OCI-LY1 (cell line): Measurements from ENCODE around the gene ERCC1.

Experiments used
- H2AFZ ChIP-seq: fragments of 200-600 bp; sonication (generic), shearing (Covaris generic); 2 replicates; pipeline ENCODE4 v1.6.0; 2014; ENCODE audit warnings: antibody characterized with exemption, mild to moderate bottlenecking, low read length
- H3F3A ChIP-seq: fragments of 200-600 bp; sonication (generic), shearing (Covaris generic); 2 replicates; pipeline ENCODE4 v1.6.0; 2014; ENCODE audit warnings: mild to moderate bottlenecking, antibody characterized with exemption, low read length, moderate library complexity; ENCODE audit not compliant: insufficient read depth
- H3K27ac ChIP-seq: fragments of 200-600 bp; sonication (generic); 2 replicates; pipeline ENCODE4 v1.5.1; 2014; ENCODE audit warnings: low read length, mixed run types, mild to moderate bottlenecking, low read depth; ENCODE audit not compliant: poor library complexity, severe bottlenecking
- H3K27me3 ChIP-seq: fragments of 200-600 bp; sonication (generic); 2 replicates; pipeline ENCODE4 v1.6.0; 2014; ENCODE audit warnings: antibody characterized with exemption, mild to moderate bottlenecking, low read length, moderate library complexity; ENCODE audit not compliant: insufficient read depth
- H3K36me3 ChIP-seq: fragments of 200-600 bp; sonication (generic); 2 replicates; pipeline ENCODE4 v1.6.1; 2014; ENCODE audit warnings: mild to moderate bottlenecking, antibody characterized with exemption, low read length, moderate library complexity, mixed read lengths; ENCODE audit not compliant: insufficient read depth
- H3K4me1 ChIP-seq: fragments of 200-600 bp; sonication (generic); 2 replicates; pipeline ENCODE4 v1.5.1; 2014; ENCODE audit warnings: mild to moderate bottlenecking, low read length, moderate library complexity; ENCODE audit not compliant: insufficient read depth, severe bottlenecking
- H3K4me2 ChIP-seq: fragments of 200-600 bp; sonication (generic), shearing (Covaris generic); 2 replicates; pipeline ENCODE4 v1.6.1; 2014; ENCODE audit warnings: low read length
- H3K4me3 ChIP-seq: fragments of 200-600 bp; sonication (generic); 2 replicates; pipeline ENCODE4 v1.5.1; 2014; ENCODE audit warnings: low read length, low read depth, mild to moderate bottlenecking, mixed read lengths; ENCODE audit not compliant: poor library complexity, severe bottlenecking
- H3K79me2 ChIP-seq: fragments of 200-600 bp; shearing (Covaris generic); 2 replicates; pipeline ENCODE4 v1.6.1; 2016; ENCODE audit warnings: mixed run types, low read length, mixed read lengths; ENCODE audit not compliant: insufficient read depth
- H3K9ac ChIP-seq: fragments of 200-600 bp; sonication (generic), shearing (Covaris generic); 2 replicates; pipeline ENCODE4 v1.6.1; 2014; ENCODE audit warnings: mild to moderate bottlenecking, low read length, mixed read lengths
- H3K9me2 ChIP-seq: fragments of 200-600 bp; sonication (generic), shearing (Covaris generic); 2 replicates; pipeline ENCODE4 v1.6.1; 2014; ENCODE audit warnings: low read depth, mild to moderate bottlenecking, low read length, mixed read lengths
- H3K9me3 ChIP-seq: fragments of 200-600 bp; shearing (Covaris generic); 2 replicates; pipeline ENCODE4 v1.6.1; 2014; ENCODE audit warnings: low read length, mixed read lengths
- H4K20me1 ChIP-seq: fragments of 200-600 bp; sonication (generic), shearing (Covaris generic); 2 replicates; pipeline ENCODE4 v1.6.0; 2016; ENCODE audit warnings: mild to moderate bottlenecking, low read length; ENCODE audit not compliant: insufficient read depth
- CTCF ChIP-seq: fragments of 200-600 bp; sonication (generic), shearing (Covaris generic); IDR thresholded peaks from 2 replicates; pipeline ENCODE4 v1.5.1; 2017; ENCODE audit warnings: mild to moderate bottlenecking, antibody characterized with exemption, low read length, moderate library complexity, mixed read lengths
- EZH2 ChIP-seq: fragments of 200-600 bp; sonication (generic), shearing (Covaris generic); IDR thresholded peaks from 2 replicates; pipeline ENCODE4 v1.8.0; 2017; ENCODE audit warnings: borderline replicate concordance, mixed run types, mild to moderate bottlenecking, antibody characterized with exemption, low read length, moderate library complexity, mixed read lengths

ERCC1 gene

DNA sequence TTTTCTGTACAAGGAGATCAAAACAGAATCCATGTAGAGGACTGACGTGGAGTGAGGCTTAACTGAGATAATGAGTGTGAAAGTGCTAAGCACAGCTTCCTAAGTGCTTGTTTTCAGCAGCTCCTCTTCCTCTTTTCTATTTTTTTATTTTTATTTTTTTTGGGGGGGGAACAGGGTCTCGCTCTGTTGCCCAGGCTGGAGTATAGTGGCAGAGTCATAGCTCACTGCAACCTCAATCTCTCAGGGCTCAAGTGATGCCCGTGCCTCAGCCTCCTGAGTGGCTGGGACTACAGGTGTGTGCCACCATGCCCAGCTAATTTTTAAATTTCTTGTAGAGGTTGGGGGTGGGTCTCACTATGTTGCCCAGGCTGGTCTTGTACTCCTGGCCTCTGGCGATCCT lies 38.5 kb upstream of the ERCC1 start:
- H3K27ac ChIP-seq: no peak overlapping the region
- no peaks in the 10 kb centered on the region for H3K36me3 ChIP-seq
- H3K9ac ChIP-seq: no peak overlapping the region
- H3K79me2 ChIP-seq: no peaks in the 10 kb centered on the region
- TF ChIP-seq EZH2: no peak
- no peak for TF ChIP-seq CTCF
- no peak overlapping the region for H3K4me2 ChIP-seq
- H3K9me2 ChIP-seq: no peaks in the 10 kb centered on the region
- peaks cover 13% of the 10 kb centered on the region for H3K4me1 ChIP-seq
- no peaks in the 10 kb centered on the region for H3F3A ChIP-seq
- H3K9me3 ChIP-seq: no peaks in the 10 kb centered on the region
- 0 out of 2 replicates have a peak, but pooled peaks cover 6% of the 10 kb centered on the region for H3K27me3 ChIP-seq
- H4K20me1 ChIP-seq: no peaks in the 10 kb centered on the region
- no peak overlapping the region for H2AFZ ChIP-seq
- H3K4me3 ChIP-seq: no peak overlapping the region

- no peaks in the 10 kb centered on the region for H3K9me3 ChIP-seq
- H3K4me1 ChIP-seq: peaks cover 15% of the 10 kb centered on the region
- H3K4me2 ChIP-seq: no peak overlapping the region
- H3K9me2 ChIP-seq: no peaks in the 10 kb centered on the region
- 0 out of 2 replicates have a peak, but pooled peaks cover 8% of the 10 kb centered on the region for H3K27me3 ChIP-seq
- no peak overlapping the region for H2AFZ ChIP-seq
- no peaks in the 10 kb centered on the region for H4K20me1 ChIP-seq
- no peaks in the 10 kb centered on the region for H3K36me3 ChIP-seq
- no peak overlapping the region for H3K9ac ChIP-seq
- no peak overlapping the region for H3K4me3 ChIP-seq
- H3K27ac ChIP-seq: no peak overlapping the region
- no peaks in the 10 kb centered on the region for H3K79me2 ChIP-seq
- H3F3A ChIP-seq: no peaks in the 10 kb centered on the region
- TF ChIP-seq CTCF (no peak), EZH2 (no peak)
Measured at GRCh38 chr19:45460807-45461347, 37.2 kb upstream of the ERCC1 start.

DNA sequence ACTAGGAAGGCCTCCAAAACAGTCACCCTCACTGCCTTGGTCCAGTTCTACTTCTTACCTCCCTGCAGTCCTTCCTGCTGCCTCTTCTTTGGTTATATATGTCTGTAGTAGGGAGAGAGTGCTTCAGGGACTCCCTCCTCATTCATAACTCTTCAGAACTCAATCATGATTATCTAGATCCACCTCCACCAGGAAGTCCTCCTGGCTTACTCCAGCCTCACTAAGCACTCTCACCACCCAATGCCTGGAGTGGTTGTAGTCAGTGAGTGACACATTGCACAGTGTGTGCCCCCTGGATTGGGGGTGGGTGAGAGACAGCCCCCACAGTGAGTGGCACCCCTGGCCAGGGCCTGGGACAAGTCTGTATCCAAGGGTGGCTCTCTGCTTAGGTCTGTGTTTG lies 34.1 kb upstream of the ERCC1 start:
- Histone ChIP-seq H3K27me3 (0 out of 2 replicates have a peak, but pooled peaks cover 3% of the 10 kb centered on the region), H3K27ac (no peak overlapping the region), H3K9ac (no peak overlapping the region), H3K4me1 (peaks cover 15% of the 10 kb centered on the region), H3K36me3 (no peaks in the 10 kb centered on the region), H4K20me1 (no peaks in the 10 kb centered on the region), H3K79me2 (no peaks in the 10 kb centered on the region), H2AFZ (no peak overlapping the region), H3K9me2 (no peaks in the 10 kb centered on the region), H3F3A (no peaks in the 10 kb centered on the region), H3K4me2 (no peak overlapping the region), H3K4me3 (no peak overlapping the region), H3K9me3 (no peaks in the 10 kb centered on the region)
- no peak for TF ChIP-seq EZH2
- TF ChIP-seq CTCF: no peak
